ENCODE data around the gene STK24. TPM values are rescaled to one million over a fixed set of nuclear protein-coding genes. Genes with fewer than 3 reads are reported as not detected.
"Not testable (repeated sequence)": the region's sequence is repeated elsewhere in the genome, so short reads cannot be mapped to it uniquely, and the experiment has no call there.

The STK24 gene
- total and polyA plus RNA-seq, 5 experiments from 2014 or later = 22.7 to 121 (median 66.6) TPM

DNA sequence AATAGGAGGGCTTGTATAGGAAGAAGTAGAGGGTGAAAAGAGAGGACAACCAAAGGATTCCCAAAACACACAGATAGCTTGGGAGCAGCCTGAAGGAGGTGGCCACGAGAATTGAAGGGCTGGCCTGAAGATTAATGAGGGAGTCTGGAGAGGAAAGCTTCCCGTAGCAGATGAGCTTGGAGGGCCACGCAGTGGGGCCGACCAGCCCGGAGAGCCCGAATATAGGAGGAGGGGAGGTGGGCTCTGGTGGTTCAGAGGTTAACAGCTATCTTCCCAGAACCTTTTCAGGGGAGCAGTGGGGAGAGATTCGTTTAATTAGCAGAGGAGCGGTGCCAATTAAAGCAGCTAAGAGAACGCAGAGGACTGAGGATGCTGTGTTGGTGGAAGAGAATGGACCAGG, 154.9 kb downstream of the STK24 start:
- Mint-ChIP-seq H3K27me3 (peaks cover 0 to 12% (median 4%) of the 10 kb centered on the region in 5 donors), H3K4me3 (no peak overlapping the region), H3K27ac (peak overlapping the region in 1 of 10 donors; percentile 55), H3K9me3 (peaks cover 0 to 6% (median 2%) of the 10 kb centered on the region in 9 donors), H3K36me3 (peaks cover 0 to 2% (median under 1%) of the 10 kb centered on the region in 3 donors), H3K4me1 (no peaks in the 10 kb centered on the region)
- ATAC-seq = no peak
- no peak for DNase-seq
- POLR2A ChIA-PET = no interaction called here

DNA sequence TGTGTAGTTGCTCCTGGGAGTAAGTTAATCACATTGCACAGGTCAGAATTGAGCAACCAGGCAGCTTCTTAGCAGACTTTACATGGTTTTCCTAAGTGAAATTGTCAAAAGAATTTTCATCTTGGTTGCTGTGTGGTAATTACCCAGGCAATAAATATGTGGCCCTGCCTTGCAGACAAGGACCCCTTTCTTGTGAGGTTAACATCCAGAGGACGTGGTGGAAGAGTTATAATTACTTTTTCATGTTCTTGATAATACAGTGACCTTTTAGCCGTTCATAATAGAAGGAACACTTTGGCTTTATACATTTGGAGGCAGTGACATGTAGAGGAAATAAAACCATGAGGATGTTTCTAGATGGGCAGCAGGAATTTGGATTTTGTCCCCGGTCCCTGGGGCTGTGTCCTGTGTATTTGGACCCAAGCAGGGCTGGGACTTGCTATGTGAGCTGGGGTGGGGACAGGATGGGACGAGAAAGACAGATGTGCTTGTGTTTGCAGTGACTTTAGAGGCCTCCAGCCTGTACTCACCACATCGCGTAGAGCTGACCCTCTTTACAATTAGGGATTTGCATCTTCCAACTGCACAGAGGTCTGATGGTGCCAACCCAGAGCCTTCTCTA, 156.2 kb downstream of the STK24 start:
- no peak for ATAC-seq
- Mint-ChIP-seq H3K4me1 (no peaks in the 10 kb centered on the region), H3K27me3 (peaks cover 0 to 10% (median 6%) of the 10 kb centered on the region in 5 donors), H3K4me3 (no peak overlapping the region), H3K27ac (no peak overlapping the region), H3K36me3 (peaks cover 0 to 6% (median 2%) of the 10 kb centered on the region in 3 donors), H3K9me3 (peaks cover 0 to 11% (median 4%) of the 10 kb centered on the region in 9 donors)
- DNase-seq = no peak
- POLR2A ChIA-PET = no interaction called here

DNA sequence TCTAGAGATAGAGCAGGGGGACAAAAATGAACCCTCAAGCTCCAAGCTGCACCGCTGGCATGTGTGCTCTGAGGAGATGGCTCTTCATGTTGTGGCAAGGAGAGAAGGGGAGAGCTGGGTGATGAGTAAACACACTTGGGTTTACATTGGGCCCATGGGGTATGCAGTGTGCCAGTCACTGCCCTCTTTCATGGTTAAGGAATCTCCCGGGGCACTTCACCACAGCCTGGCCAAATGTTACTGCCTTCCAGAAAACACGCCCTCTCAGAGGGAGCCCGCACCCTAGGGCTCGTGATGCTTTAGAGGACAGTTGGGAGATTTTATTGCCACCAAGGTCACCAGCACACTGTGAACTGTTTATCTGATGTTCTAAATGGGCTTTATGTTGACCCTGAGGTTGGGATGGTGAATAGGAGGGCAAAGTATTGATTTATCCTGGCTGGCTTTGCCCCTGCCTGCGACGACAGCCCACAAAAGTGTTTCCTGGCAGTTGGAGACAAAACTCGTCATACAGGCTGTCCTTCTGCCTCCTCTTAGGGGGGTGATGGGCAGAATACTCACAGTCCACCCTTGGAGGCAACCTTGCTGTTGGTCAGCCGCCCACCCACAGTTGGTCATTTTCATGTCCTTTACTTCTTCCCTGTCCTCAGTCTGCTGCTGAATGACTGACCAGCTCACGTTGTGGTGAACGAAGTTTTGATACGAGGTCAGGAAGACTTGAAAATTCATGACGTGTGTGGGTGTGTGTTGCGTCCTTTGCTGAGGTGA, 156.9 kb downstream of the STK24 start:
- ATAC-seq (no peak), DNase-seq (no peak)
- POLR2A ChIA-PET = no interaction called here
- Mint-ChIP-seq H3K27me3 (peaks cover 0 to 11% (median 9%) of the 10 kb centered on the region in 5 donors), H3K4me3 (no peak overlapping the region), H3K27ac (no peak overlapping the region), H3K4me1 (no peaks in the 10 kb centered on the region), H3K36me3 (peaks cover 0 to 6% (median 2%) of the 10 kb centered on the region in 3 donors), H3K9me3 (peaks cover 0 to 11% (median 4%) of the 10 kb centered on the region in 9 donors)

DNA sequence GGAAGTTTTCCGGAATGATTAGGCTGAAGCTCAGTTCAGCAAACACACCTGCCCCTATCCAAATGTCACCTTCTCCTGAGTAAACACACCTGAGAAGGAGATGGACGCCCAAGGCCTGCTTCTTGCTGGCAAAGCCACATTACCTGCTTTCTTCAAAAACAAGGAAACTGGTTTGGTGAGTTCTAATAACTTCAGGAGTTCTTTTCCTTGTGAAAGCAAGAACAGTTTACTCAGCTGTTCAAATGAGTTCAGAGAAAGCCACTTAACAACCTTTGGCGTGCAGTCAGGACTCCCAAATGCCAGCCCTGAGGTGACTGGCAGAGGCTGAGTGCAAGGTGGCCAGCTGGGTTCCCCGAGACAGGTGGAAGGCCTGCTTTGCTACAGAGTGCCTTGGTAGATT, 160.5 kb downstream of the STK24 start:
- Mint-ChIP-seq H3K27ac (no peak overlapping the region), H3K9me3 (peaks cover 0 to 11% (median 4%) of the 10 kb centered on the region in 9 donors)

DNA sequence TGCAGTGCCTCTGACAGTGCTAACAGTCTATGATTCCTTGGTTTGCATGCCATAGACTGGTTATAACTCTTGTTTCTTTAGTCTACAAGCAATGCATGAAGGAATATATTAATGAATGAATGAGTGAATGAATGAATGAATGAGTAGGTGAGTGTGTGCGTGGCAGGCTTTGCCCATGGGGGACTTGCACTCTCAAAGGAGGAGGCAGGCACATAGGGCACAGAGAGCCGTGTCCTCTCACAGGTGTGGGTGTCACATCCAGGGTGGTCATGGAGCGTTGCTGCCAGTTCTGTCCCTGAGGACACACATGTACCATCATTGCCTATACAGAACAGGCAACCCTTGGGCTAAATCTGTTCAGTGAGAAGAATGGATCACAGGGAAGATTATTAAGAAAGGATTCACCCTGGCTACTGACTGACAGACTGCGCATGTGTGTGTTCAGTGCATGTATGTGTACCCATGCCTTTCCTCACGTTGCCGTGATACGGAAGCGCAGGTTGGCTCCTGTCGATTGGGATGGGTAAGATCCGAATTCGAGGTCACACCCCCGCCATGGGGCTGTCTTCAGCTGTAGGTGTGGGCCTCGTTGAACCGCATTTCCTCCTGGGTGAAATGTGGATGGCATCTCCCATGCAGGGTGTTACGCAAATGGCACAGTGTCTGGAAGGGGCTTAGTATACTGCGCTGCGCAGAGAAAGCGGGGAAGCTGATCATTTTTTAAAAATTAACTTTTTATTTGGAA, 161.4 kb downstream of the STK24 start:
- no peak for ATAC-seq
- Mint-ChIP-seq H3K4me3 (no peak overlapping the region), H3K36me3 (peaks cover 0 to 6% (median 2%) of the 10 kb centered on the region in 3 donors), H3K4me1 (peaks cover 7 to 20% (median 15%) of the 10 kb centered on the region in 4 donors), H3K9me3 (peaks cover 0 to 11% (median 4%) of the 10 kb centered on the region in 9 donors), H3K27ac (peak overlapping the region in 1 of 10 donors; percentile 4), H3K27me3 (peaks cover 0 to 11% (median 5%) of the 10 kb centered on the region in 5 donors)
- DNase-seq = no peak
- POLR2A ChIA-PET = no interaction called here

More for the DNA sequence above, 160.5 kb downstream of the STK24 start:
- no peak overlapping the region for H3K4me3 Mint-ChIP-seq
- ATAC-seq (no peak), DNase-seq (no peak)
- peaks cover 0 to 9% (median 5%) of the 10 kb centered on the region in 5 donors for H3K27me3 Mint-ChIP-seq
- POLR2A ChIA-PET = no interaction called here
- H3K36me3 Mint-ChIP-seq = peaks cover 0 to 6% (median 2%) of the 10 kb centered on the region in 3 donors
- peaks cover 7 to 17% (median 13%) of the 10 kb centered on the region in 4 donors for H3K4me1 Mint-ChIP-seq

DNA sequence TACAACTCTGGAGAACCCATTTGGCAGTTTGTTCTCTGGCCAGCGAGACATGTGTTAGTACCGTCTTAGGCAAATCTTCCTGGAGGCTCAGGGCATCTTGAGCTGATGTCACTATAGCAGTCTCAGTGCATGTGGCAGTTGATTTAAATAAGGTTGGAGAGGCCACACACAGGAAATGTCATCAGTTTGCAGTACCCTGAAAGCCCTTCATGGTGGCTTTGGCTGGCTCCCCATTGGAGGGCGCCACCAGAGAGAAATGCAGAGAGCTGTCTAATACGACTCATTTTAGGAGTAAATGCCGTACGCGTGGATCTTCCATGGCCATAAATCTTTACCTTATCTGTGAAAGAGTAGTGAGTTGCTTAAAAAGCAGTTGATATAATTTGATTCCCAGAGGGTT, 163.1 kb downstream of the STK24 start:
- H3K4me1 Mint-ChIP-seq = peaks cover 7 to 20% (median 15%) of the 10 kb centered on the region in 4 donors
- peaks cover 0 to 11% (median 3%) of the 10 kb centered on the region in 5 donors for H3K27me3 Mint-ChIP-seq
- DNase-seq (no peak), ATAC-seq (no peak)
- H3K4me3 Mint-ChIP-seq = no peak overlapping the region
- H3K27ac Mint-ChIP-seq = peak overlapping the region in 1 of 10 donors; percentile 48
- peaks cover 0 to 6% (median 2%) of the 10 kb centered on the region in 3 donors for H3K36me3 Mint-ChIP-seq
- H3K9me3 Mint-ChIP-seq = peaks cover 0 to 11% (median 4%) of the 10 kb centered on the region in 9 donors
- POLR2A ChIA-PET = no interaction called here

DNA sequence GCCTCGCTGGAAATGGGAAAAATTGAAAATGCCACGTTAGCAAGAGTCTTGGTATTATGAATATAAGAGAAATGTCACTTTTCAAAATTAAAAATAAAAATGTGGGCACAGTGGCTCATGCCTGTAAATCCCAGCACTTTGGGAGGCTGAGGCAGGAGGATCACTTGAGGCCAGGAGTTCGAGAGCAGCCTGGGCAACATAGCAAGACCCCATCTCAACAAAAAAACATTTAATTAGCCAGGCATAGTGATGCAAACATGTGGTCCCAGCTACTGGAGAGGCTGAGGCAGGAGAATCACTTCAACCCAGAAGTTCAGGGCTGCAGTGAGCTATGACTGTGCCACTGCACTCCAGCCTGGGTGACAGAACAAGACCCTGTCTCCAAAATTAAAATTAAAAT, 163.6 kb downstream of the STK24 start:
- H3K36me3 Mint-ChIP-seq, POLR2A ChIA-PET, ATAC-seq, DNase-seq, H3K4me3 Mint-ChIP-seq: not testable (repeated sequence)
- H3K27ac Mint-ChIP-seq = peak overlapping the region in 3 of 10 donors; percentile 16 to 34 (median 22)
- peaks cover 7 to 20% (median 15%) of the 10 kb centered on the region in 4 donors for H3K4me1 Mint-ChIP-seq
- H3K27me3 Mint-ChIP-seq = peaks cover 0 to 11% (median 3%) of the 10 kb centered on the region in 5 donors
- H3K9me3 Mint-ChIP-seq = peaks cover 0 to 11% (median 4%) of the 10 kb centered on the region in 9 donors

DNA sequence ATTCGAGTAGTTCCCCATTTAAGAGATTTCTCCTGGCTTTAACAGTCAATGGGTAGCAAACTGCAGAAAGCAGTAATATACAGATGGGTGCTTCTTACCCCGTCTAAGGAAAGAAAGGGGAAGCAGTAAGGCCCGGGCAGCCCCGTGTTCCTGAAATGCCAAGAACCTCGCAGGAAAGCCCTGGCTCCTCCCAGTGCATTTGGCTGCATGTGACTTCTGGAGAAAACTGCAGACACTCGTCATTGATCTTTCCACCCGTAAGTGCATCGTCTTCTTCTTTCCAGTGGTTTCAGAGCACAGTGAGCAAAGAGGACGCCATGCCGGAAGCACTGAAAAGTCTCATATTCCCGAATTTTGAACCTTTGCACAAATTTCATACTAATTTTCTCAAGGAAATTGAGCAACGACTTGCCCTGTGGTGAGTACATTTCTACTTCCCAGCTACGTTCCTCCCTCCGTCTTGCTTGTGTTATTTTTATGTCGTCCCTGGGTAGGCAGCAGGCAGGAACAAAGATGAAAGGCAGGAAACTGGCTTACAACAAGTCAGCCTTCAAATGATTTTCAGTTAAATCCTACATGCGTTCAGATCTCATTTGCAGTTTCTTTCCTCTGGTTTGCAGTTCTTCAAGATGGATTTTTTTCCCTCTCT, 165.2 kb downstream of the STK24 start:
- Mint-ChIP-seq H3K36me3 (peaks cover 0 to 1% (median 0%) of the 10 kb centered on the region in 3 donors), H3K27me3 (peaks cover 0 to 7% (median 2%) of the 10 kb centered on the region in 5 donors), H3K4me3 (peak overlapping the region; percentile 74 to 88 (median 81)), H3K9me3 (peaks cover 0 to 3% (median 0%) of the 10 kb centered on the region in 9 donors), H3K27ac (peak overlapping the region in 8 of 10 donors; percentile 0 to 78 (median 23)), H3K4me1 (peaks cover 7 to 20% (median 15%) of the 10 kb centered on the region in 4 donors)
- peak; percentile 54 to 59 for ATAC-seq
- POLR2A ChIA-PET = no interaction called here
- peak in 3 of 10 donors; percentile 8 to 26 (median 23) for DNase-seq

DNA sequence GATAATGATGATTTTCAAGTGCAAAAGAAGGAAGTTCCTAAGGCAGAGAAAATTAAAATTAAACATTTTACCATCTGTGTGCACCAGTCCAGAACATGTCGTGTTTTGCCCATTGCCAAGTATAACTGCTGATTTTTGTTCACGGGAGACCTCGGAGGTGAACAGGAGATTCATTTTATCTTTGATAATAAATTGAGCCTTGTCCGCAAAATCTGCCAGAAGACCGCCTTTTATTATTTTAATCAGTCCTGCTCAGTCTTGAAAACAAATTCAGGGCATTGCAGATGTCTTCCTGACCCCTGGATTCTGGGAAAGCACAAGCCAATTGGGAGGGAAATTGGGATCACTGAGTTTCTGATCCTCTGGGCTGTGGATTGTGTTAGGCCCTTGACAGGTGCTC, 165.9 kb downstream of the STK24 start:
- POLR2A ChIA-PET = no interaction called here
- no peak for DNase-seq
- peak overlapping the region in 5 of 10 donors; percentile 0 to 67 (median 6) for H3K27ac Mint-ChIP-seq
- H3K36me3 Mint-ChIP-seq = no peaks in the 10 kb centered on the region
- H3K9me3 Mint-ChIP-seq = no peaks in the 10 kb centered on the region
- peak overlapping the region in 9 of 10 donors; percentile 20 to 83 (median 75) for H3K4me3 Mint-ChIP-seq
- peaks cover 7 to 20% (median 15%) of the 10 kb centered on the region in 4 donors for H3K4me1 Mint-ChIP-seq
- ATAC-seq = no peak
- H3K27me3 Mint-ChIP-seq = peaks cover 0 to 7% (median 2%) of the 10 kb centered on the region in 5 donors

DNA sequence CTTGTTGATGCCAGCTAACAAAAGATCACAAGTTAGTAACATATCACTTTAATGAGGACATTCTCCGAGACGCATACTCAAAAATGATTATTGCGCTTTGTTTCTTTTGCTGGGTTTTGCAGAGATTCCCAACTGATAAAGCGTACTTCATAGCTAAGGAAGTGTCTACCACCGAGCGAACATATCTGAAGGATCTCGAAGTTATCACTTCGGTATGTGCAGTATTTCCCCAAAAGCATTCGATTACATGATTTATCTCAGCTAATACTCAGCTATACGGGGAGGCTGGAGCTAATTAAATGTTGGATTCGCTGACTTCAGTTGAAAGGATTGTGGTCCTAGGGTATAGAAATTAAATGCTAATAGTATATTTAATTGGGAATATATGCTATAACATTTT, 166.3 kb downstream of the STK24 start:
- Mint-ChIP-seq H3K27ac (peak overlapping the region in 1 of 10 donors; percentile 60), H3K4me1 (peaks cover 7 to 20% (median 15%) of the 10 kb centered on the region in 4 donors), H3K27me3 (peaks cover 0 to 7% (median 2%) of the 10 kb centered on the region in 5 donors), H3K9me3 (no peaks in the 10 kb centered on the region), H3K36me3 (no peaks in the 10 kb centered on the region), H3K4me3 (peak overlapping the region in 2 of 10 donors; percentile 64 to 81)
- no peak for ATAC-seq
- POLR2A ChIA-PET = no interaction called here
- DNase-seq = no peak

DNA sequence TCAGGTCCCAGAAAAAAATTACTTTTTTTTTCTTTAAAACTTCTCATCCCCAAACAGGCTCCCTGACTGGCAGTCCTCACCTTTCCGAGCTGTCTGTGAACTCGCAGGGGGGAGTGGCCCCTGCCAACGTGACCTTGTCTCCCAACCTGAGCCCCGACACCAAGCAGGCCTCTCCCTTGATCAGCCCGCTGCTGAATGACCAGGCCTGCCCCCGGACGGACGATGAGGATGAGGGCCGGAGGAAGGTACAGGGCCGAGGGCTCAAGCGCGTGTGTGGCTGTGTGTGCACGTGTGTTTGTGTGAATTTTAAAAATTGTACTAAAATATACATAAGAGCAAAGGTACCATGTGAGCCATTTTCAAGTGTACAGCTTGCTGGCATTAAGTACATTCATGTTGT, 167.6 kb downstream of the STK24 start:
- POLR2A ChIA-PET = no interaction called here
- H3K4me1 Mint-ChIP-seq = peaks cover 7 to 20% (median 15%) of the 10 kb centered on the region in 4 donors
- DNase-seq (no peak), ATAC-seq (no peak)
- H3K36me3 Mint-ChIP-seq = no peaks in the 10 kb centered on the region
- H3K27ac Mint-ChIP-seq = no peak overlapping the region
- H3K9me3 Mint-ChIP-seq = no peaks in the 10 kb centered on the region
- peaks cover 0 to 3% (median 0%) of the 10 kb centered on the region in 5 donors for H3K27me3 Mint-ChIP-seq
- no peak overlapping the region for H3K4me3 Mint-ChIP-seq

DNA sequence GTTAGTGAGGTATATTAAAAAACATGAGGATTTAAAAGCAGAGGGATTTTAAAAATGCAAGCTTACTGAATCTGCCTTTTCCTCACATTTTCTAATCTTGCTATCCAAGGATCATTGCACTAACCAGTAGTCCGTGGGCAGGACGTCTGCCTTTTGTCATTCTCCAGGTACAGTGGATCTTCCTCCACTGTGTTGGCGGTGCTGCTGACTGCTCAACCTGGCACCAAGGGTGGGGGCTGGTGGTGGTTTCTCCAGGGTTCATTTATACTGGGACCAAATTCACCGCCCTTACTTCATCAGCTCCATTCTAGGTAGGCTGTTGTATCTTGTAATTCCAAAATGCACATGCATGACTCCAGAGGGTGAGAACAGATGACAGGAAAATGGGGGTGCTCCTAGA, 169.3 kb downstream of the STK24 start:
- Mint-ChIP-seq H3K27ac (no peak overlapping the region), H3K27me3 (peaks cover 0 to 3% (median 0%) of the 10 kb centered on the region in 5 donors), H3K4me3 (no peak overlapping the region), H3K36me3 (no peaks in the 10 kb centered on the region), H3K9me3 (no peaks in the 10 kb centered on the region), H3K4me1 (peaks cover 7 to 15% (median 13%) of the 10 kb centered on the region in 4 donors)
- DNase-seq (no peak), ATAC-seq (no peak)
- POLR2A ChIA-PET = no interaction called here

All from naive thymus-derived CD8-positive, alpha-beta T cell (primary cell).